ENCODE results near the gene CMTM1.

CMTM1 gene

GRCh38 chr16:66619534-66620428, 53.5 kb downstream of the CMTM1 start:
- ATAC-seq = no peak
- no peak for TF ChIP-seq ZNF565 (CRISPR knock-in tag; conservative IDR thresholded peaks at IDR 0.05; ENCODE audit: low read depth)
- no peak for TF ChIP-seq PPARA (CRISPR knock-in tag; IDR thresholded peaks at IDR 0.05; ENCODE audit: borderline replicate concordance)
- no peak for TF ChIP-seq PATZ1 (CRISPR knock-in tag; IDR thresholded peaks at IDR 0.05; ENCODE audit: borderline replicate concordance)
- no peak for TF ChIP-seq ISL1 (CRISPR knock-in tag; IDR thresholded peaks at IDR 0.05)
- TF ChIP-seq RARB (CRISPR knock-in tag; IDR thresholded peaks at IDR 0.05) = no peak
- TF ChIP-seq ZNF70 (CRISPR knock-in tag; IDR thresholded peaks at IDR 0.05) = no peak
- no peak for TF ChIP-seq ZNF8 (CRISPR knock-in tag; IDR thresholded peaks at IDR 0.05)
- TF ChIP-seq TSHZ2 (CRISPR knock-in tag; IDR thresholded peaks at IDR 0.05) = no peak
- TF ChIP-seq GLIS3 (CRISPR knock-in tag; IDR thresholded peaks at IDR 0.05) = no peak
- TF ChIP-seq CSRNP3 (CRISPR knock-in tag; IDR thresholded peaks at IDR 0.05) = no peak
- no peak for TF ChIP-seq SNAI2 (CRISPR knock-in tag; IDR thresholded peaks at IDR 0.05)
- TF ChIP-seq ESRRG (CRISPR knock-in tag; IDR thresholded peaks at IDR 0.05) = no peak
- TF ChIP-seq CSDC2 (CRISPR knock-in tag; IDR thresholded peaks at IDR 0.05) = no peak
- no peak for TF ChIP-seq POU6F1 (CRISPR knock-in tag; IDR thresholded peaks at IDR 0.05; ENCODE audit: borderline replicate concordance, low read depth)
- no peak for TF ChIP-seq BACH2 (CRISPR knock-in tag; IDR thresholded peaks at IDR 0.05; ENCODE audit: borderline replicate concordance)
- no peak for TF ChIP-seq ZFP30 (CRISPR knock-in tag; IDR thresholded peaks at IDR 0.05)
- TF ChIP-seq, protein P1, sequence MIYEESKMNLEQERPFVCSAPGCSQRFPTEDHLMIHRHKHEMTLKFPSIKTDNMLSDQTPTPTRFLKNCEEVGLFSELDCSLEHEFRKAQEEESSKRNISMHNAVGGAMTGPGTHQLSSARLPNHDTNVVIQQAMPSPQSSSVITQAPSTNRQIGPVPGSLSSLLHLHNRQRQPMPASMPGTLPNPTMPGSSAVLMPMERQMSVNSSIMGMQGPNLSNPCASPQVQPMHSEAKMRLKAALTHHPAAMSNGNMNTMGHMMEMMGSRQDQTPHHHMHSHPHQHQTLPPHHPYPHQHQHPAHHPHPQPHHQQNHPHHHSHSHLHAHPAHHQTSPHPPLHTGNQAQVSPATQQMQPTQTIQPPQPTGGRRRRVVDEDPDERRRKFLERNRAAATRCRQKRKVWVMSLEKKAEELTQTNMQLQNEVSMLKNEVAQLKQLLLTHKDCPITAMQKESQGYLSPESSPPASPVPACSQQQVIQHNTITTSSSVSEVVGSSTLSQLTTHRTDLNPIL (CRISPR knock-in tag; IDR thresholded peaks at IDR 0.05; ENCODE audit: low read depth) = no peak
- TF ChIP-seq ZC3H10 (CRISPR knock-in tag; IDR thresholded peaks at IDR 0.05) = no peak

DNA sequence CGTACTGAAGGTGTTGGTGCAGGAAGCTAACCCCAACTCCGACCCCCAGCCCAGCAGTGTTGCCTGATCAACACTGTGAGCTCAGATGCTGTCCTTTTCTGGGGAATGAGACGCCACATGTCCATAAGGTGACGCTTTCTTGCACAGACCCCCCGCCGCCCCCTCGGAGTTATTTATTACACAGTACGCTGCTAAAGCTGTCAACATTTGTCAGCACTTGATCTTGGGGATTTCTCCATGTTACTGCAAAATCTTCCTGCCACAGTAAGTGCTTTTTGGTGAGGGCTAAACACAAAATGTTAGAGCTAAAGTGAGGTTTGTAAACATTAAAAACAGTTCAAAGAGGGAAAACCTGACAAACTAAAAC, 54.2 kb downstream of the CMTM1 start:
- ATAC-seq = no peak
- TF ChIP-seq ZC3H10 (CRISPR knock-in tag; IDR thresholded peaks at IDR 0.05) = no peak
- no peak for TF ChIP-seq CSDC2 (CRISPR knock-in tag; IDR thresholded peaks at IDR 0.05)
- no peak for TF ChIP-seq CSRNP3 (CRISPR knock-in tag; IDR thresholded peaks at IDR 0.05)
- TF ChIP-seq ZNF8 (CRISPR knock-in tag; IDR thresholded peaks at IDR 0.05) = no peak
- TF ChIP-seq ISL1 (CRISPR knock-in tag; IDR thresholded peaks at IDR 0.05) = no peak
- TF ChIP-seq SNAI2 (CRISPR knock-in tag; IDR thresholded peaks at IDR 0.05) = no peak
- no peak for TF ChIP-seq PATZ1 (CRISPR knock-in tag; IDR thresholded peaks at IDR 0.05; ENCODE audit: borderline replicate concordance)
- no peak for TF ChIP-seq TCF4 (CRISPR knock-in tag; IDR thresholded peaks at IDR 0.05; ENCODE audit: borderline replicate concordance)
- TF ChIP-seq BACH2 (CRISPR knock-in tag; IDR thresholded peaks at IDR 0.05; ENCODE audit: borderline replicate concordance) = no peak
- TF ChIP-seq ZNF70 (CRISPR knock-in tag; IDR thresholded peaks at IDR 0.05) = no peak
- TF ChIP-seq GLIS3 (CRISPR knock-in tag; IDR thresholded peaks at IDR 0.05) = no peak
- no peak for TF ChIP-seq OSR1 (CRISPR knock-in tag; IDR thresholded peaks at IDR 0.05)
- no peak for TF ChIP-seq POU6F1 (CRISPR knock-in tag; IDR thresholded peaks at IDR 0.05; ENCODE audit: borderline replicate concordance, low read depth)
- TF ChIP-seq PPARA (CRISPR knock-in tag; IDR thresholded peaks at IDR 0.05; ENCODE audit: borderline replicate concordance) = no peak
- TF ChIP-seq ZNF565 (CRISPR knock-in tag; conservative IDR thresholded peaks at IDR 0.05; ENCODE audit: low read depth) = no peak
- TF ChIP-seq ESRRG (CRISPR knock-in tag; IDR thresholded peaks at IDR 0.05) = no peak
